A673 (cell line): ENCODE measurements around the gene TOLLIP.

ENCODE experiments used
- EZH2 ChIP-seq: fragments of 200-600 bp; sonication (generic); IDR thresholded peaks from 2 replicates; pipeline ENCODE4 v1.6.1; 2017; ENCODE audit warnings: borderline replicate concordance, low read depth, mild to moderate bottlenecking, mixed read lengths, antibody characterized with exemption, low read length; ENCODE audit not compliant: poor library complexity, severe bottlenecking
- TF ChIP-seq, protein P1 (sequence below): fragments of 300-800, 200-600 bp; sonication (generic); conservative IDR thresholded peaks from 2 replicates; pipeline ENCODE4 v1.5.1; 2017; ENCODE audit warnings: low read depth, mild to moderate bottlenecking, antibody characterized with exemption, low read length, moderate library complexity, mixed read lengths

DNA sequence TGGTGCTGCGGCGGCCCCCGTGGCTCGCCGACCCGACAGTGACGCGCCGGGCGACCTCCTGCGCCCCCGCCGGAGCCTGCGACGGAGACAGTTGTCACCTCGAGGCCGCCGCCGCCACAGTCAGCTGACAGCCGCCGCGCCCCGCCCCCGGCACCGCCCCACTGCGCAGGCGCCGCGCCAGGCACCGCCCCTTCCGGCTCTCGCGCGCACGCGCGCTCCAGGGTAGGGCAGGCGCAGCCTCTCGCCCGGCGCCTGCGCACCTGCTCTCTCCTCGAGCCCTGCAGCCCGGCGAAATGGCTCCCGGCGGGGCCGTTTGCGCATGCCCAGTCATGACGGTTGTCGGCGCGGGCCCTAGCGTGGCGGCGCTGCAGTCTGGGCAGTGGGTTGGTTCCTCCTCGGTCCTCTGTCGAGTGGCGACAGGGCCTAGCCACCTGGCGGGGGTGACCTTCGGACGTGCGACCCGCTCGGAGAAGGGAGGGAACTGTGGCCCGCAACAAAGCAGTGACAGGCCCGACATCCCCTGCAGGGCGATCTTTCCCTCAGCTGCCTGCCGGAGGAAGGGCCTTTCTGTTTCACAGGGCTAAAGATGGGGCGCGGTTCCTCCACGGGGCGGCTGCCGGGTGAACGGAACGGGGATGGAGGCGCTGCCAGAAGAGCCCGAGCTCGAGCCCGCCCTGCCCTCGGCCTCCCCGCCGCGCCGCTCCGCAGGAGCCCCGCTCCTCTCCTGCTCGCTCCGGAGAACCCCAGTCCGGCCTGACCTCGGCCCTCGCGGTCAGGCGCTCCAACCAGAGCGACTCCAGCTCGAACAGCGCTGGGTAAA lies at the start of gene TOLLIP:
- TF ChIP-seq, protein P1, sequence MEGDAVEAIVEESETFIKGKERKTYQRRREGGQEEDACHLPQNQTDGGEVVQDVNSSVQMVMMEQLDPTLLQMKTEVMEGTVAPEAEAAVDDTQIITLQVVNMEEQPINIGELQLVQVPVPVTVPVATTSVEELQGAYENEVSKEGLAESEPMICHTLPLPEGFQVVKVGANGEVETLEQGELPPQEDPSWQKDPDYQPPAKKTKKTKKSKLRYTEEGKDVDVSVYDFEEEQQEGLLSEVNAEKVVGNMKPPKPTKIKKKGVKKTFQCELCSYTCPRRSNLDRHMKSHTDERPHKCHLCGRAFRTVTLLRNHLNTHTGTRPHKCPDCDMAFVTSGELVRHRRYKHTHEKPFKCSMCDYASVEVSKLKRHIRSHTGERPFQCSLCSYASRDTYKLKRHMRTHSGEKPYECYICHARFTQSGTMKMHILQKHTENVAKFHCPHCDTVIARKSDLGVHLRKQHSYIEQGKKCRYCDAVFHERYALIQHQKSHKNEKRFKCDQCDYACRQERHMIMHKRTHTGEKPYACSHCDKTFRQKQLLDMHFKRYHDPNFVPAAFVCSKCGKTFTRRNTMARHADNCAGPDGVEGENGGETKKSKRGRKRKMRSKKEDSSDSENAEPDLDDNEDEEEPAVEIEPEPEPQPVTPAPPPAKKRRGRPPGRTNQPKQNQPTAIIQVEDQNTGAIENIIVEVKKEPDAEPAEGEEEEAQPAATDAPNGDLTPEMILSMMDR = no peak; the same call in 1 of the 2 replicates
- no peak for TF ChIP-seq EZH2
